ENCODE data around the gene SLC22A12. TPM values are rescaled to one million over a fixed set of nuclear protein-coding genes. Genes with fewer than 3 reads are reported as not detected.

The SLC22A12 gene
- polyA plus RNA-seq, 2 of the 4 experiments (the other 2 are of a cell fraction) = not detected

- ChIA-PET CTCF (interaction anchor here (0.6 to 0.8 kb wide), 2 partner anchors 69 kb away, joined by 3 read pairs; no protein-coding TSS in a partner anchor), POLR2A (no interaction called here)
- H3K4me1 ChIP-seq = no peaks in the 10 kb centered on the region
- no peak overlapping the region for H3K27ac ChIP-seq
- no peak overlapping the region for H3K4me3 ChIP-seq
- H3K9me3 ChIP-seq = no peaks in the 10 kb centered on the region
- no peak for ATAC-seq
- WGBS (ENCODE audit: missing lambda C conversion rate) = 61% methylated on average over 3 of the region's 19 CpGs
- no peak overlapping the region for H3K4me2 ChIP-seq
- FAIRE-seq = no peak
- TF ChIP-seq HES2 (IDR thresholded peaks at IDR 0.05) (no peak), RCOR1 (IDR thresholded peaks at IDR 0.05; ENCODE audit: low read depth, low read length) (no peak), NR3C1 (IDR thresholded peaks at IDR 0.05) (no peak), TFCP2L1 (CRISPR knock-in tag; IDR thresholded peaks at IDR 0.05) (no peak), USF2 (IDR thresholded peaks at IDR 0.05) (no peak), POLR2AphosphoS2 (conservative IDR thresholded peaks at IDR 0.05; ENCODE audit: low read length) (no peak), MAFK (IDR thresholded peaks at IDR 0.05; ENCODE audit: partially characterized antibody) (no peak), NFE2L2 (conservative IDR thresholded peaks at IDR 0.05; ENCODE audit: low read length) (no peak), JUNB (IDR thresholded peaks at IDR 0.05) (no peak)
- DNase-seq (ENCODE audit: low read depth in 1 of 2, low spot score in 1 of 2) = no peak
These were observed 31.7 kb downstream of the SLC22A12 start for GRCh38 chr11:64622681-64623080.

- FAIRE-seq (no peak), ATAC-seq (no peak), DNase-seq (ENCODE audit: low read depth in 1 of 2, low spot score in 1 of 2) (no peak)
- Histone ChIP-seq H3K4me1 (no peaks in the 10 kb centered on the region), H3K4me3 (no peak overlapping the region), H3K4me2 (no peak overlapping the region), H3K27ac (no peak overlapping the region), H3K9me3 (no peaks in the 10 kb centered on the region)
- WGBS (ENCODE audit: missing lambda C conversion rate) = 83% methylated on average over 4 of the region's 4 CpGs
- TF ChIP-seq CTCF (IDR thresholded peaks at IDR 0.05) (no peak), ZSCAN20 (CRISPR knock-in tag; IDR thresholded peaks at IDR 0.05) (no peak), GATA3 (IDR thresholded peaks at IDR 0.05; ENCODE audit: borderline replicate concordance) (no peak), HOXA7 (CRISPR knock-in tag; IDR thresholded peaks at IDR 0.05) (no peak), KDM5A (IDR thresholded peaks at IDR 0.05) (no peak), JUN (IDR thresholded peaks at IDR 0.05) (no peak), RFX5 (IDR thresholded peaks at IDR 0.05) (no peak), ZC3H11A (IDR thresholded peaks at IDR 0.05) (no peak), HEYL (CRISPR knock-in tag; IDR thresholded peaks at IDR 0.05) (no peak), PBX3 (IDR thresholded peaks at IDR 0.05) (no peak), CEBPB (IDR thresholded peaks at IDR 0.05) (no peak), HDAC2 (IDR thresholded peaks at IDR 0.05) (no peak), POLR2A (IDR thresholded peaks at IDR 0.05; ENCODE audit: low read length) (no peak), ESRRA (IDR thresholded peaks at IDR 0.05; ENCODE audit: borderline replicate concordance, low read length) (no peak), ZFP36 (IDR thresholded peaks at IDR 0.05; ENCODE audit: borderline replicate concordance, partially characterized antibody) (no peak), EP300 (IDR thresholded peaks at IDR 0.05) (no peak), EHF (CRISPR knock-in tag; IDR thresholded peaks at IDR 0.05) (no peak), USF2 (IDR thresholded peaks at IDR 0.05) (no peak), CBX2 (IDR thresholded peaks at IDR 0.05; ENCODE audit: borderline replicate concordance, low read depth) (no peak)
- ChIA-PET POLR2A (no interaction called here), CTCF (interaction anchor here (0.6 to 1.8 kb wide), 4 partner anchors 27 to 823 kb away, joined by 3 to 7 read pairs (median 4); no protein-coding TSS in a partner anchor)
These were observed 34.0 kb downstream of the SLC22A12 start for GRCh38 chr11:64624883-64625481.
